SH-SY5Y (cell line): Measurements from ENCODE around the gene GADD45GIP1.

Source experiments
- GATA2 ChIP-seq: IDR thresholded peaks from 2 replicates; pipeline ENCODE4 v1.6.1; 2011; ENCODE audit warnings: mild to moderate bottlenecking, low read depth, low read length
- GATA3 ChIP-seq: IDR thresholded peaks from 2 replicates; pipeline ENCODE4 v1.6.1; 2011; ENCODE audit warnings: low read depth, mild to moderate bottlenecking, low read length, moderate library complexity

Gene GADD45GIP1

GRCh38 chr19:12995596-12996405, 38.8 kb upstream of the GADD45GIP1 start:
- TF ChIP-seq GATA2 (no peak), GATA3 (no peak)

DNA sequence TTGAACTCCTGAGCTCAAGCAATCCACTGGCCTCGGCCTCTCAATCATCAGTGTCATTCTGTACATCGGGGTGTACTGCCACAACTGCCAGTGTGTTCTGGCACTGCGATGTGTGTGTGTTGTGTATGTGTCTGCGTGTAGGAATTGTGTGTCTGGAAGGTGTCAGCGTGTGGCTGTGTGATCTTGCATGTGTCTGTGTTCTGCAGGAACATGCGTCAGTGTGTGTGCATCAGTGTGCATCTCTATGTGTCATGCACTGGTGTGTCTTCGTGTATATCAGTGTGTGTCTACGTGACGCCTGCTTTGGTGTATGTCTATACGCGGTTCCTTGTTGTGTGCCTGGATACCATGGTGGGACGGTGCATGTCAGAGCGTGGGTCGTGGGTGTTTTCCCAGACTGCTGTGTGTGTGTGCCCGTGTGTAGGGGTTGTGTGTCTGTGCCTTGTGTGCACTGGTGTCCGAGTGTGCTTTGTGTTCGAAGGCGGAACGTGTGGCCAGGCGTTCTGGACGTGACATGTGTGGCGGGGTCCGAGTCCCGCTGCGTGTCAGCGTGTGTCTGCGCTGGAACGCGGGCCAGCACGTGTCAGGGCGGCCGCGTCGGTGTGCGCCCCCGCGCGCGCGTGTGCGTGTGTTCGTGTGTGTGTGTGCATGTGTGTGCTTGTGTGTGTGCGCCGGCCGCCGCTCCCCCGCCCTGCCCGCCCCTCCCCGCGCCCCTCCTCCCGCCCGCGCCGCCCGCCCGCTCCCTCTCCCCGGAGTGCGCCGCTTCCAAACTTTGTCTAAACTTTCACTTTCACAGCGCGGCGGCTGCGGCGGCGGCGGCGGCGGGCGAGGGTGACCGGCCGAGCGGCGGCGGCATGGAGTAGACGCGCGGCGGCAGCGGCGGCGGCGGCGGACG, 37.9 kb upstream of the GADD45GIP1 start, which contains the start of gene NFIX:
NFIX (plus strand) TSS at position 775 of the 895 bp plus-strand sequence. CDS start 363 bp downstream, outside the sequence.
- no peak for TF ChIP-seq GATA2
- TF ChIP-seq GATA3: no peak

DNA sequence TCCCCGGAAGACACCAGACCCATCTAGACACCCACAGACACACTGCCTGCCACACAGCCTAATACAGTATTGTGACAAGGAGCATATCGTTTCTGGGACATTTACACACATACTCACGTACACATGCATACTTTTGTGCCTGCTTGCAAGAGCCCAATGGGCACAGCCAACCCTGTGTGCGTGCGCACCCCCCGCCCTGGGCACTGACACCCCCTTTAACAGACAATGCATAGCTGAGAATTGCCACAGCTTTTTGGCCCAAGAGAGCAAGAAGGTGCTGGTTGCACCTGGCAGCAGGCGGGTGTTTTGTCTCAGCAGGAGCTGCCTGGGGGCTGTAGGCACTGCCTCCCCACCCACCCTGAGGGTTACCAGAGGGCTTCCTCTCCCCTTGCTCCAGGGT, 36.5 kb upstream of the GADD45GIP1 start:
- no peak for TF ChIP-seq GATA3
- TF ChIP-seq GATA2: no peak

DNA sequence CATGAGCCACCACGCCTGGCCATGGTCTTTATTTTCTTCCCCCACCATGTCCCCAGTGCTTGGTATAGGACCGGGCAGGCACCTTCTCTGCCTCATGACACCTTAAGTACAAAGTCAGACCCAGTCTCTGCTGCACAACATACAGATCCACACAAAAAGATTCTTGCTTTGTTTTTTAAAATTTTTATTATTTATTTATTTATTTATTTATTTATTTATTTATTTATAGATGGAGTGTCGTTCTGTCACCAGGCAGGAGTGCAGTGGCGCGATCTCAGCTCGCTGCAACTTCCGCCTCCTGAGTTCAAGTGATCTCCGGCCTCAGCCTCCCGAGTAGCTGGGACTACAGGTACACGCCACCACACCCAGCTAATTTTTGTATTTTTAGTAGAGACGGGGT, 35.7 kb upstream of the GADD45GIP1 start:
- TF ChIP-seq GATA3 (no peak), GATA2 (no peak)

DNA sequence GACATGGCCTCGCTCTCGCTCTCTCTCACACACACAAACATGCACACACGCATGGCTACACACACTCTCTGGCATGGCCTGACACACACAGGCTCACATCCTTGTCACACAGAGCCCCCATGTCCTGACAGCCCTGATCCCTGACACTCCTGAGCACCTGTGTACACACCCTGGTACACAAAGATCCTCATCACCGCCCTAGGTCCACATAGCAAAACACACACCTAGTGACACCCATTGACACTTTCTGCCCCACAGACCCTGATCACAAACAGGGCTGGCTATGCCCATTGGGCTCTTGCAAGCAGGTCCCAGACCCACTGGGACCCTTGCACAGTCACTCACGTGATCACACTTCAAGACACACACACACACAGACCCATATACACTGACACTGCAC, 34.3 kb upstream of the GADD45GIP1 start:
- TF ChIP-seq GATA3 (no peak), GATA2 (no peak)

GRCh38 chr19:12990853-12991252, 33.8 kb upstream of the GADD45GIP1 start:
- TF ChIP-seq GATA3 (no peak), GATA2 (no peak)

DNA sequence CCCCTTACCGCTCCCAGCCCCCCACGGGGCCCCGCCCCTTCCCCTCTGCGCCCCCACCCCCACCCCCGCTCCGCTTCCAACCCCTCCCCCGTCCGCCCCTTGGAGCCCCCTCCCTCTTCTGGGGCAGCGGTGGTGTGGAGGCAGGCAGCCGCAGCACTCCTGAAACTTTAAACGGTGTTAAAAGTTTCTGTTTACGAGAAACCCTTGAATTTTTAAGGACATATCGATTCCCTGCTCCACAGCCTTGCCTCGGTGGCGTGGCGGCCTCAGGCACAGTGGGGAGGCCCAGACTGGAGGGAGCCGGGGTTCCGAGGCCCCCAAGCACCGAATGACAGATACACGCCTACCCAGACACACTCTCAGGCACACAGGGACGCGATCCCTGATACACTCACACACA, 33.4 kb upstream of the GADD45GIP1 start:
- TF ChIP-seq GATA2 (no peak), GATA3 (no peak)

DNA sequence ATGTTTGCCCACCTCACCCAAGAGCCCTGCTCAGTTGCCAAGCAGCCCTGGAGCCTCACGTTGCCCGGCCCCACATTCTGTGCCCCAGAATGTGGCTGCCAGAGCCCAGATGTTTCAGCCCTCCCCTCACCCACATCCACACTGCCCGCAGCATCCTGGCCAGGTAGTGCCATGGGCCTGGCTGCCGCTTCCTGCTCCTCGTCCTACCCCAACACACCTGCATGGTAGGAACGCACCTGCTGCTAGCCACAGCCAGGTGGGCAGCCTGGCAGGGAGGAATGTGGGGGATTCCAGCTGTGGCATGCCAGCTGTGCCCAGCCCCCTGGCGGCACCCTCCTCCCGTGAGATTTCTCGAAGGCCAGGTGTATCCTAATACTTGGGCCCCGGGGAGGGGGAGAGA, 30.8 kb upstream of the GADD45GIP1 start:
- TF ChIP-seq GATA2 (no peak), GATA3 (no peak)

- TF ChIP-seq GATA3 (no peak), GATA2 (no peak)
Measured at GRCh38 chr19:12987190-12987589, 30.2 kb upstream of the GADD45GIP1 start.

DNA sequence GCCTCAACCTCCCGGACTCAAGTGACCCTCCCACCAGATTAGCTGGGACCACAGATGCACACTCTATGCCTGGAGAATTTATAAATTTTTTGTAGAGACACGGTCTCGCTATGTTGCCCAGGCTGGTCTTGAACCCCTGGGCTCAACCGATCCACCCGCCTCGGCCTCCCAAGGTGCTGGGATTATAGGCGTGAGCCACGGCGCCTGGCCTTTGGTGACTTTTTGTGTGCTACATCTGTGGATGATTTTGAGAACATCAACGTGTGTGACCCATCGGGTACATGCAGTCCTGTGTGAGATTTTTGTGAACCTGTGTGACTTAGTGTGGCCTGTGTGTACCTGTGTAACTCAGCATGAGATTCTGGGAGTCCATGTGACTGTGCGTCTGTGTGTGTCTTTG, 29.7 kb upstream of the GADD45GIP1 start:
- TF ChIP-seq GATA2: no peak
- TF ChIP-seq GATA3: no peak

DNA sequence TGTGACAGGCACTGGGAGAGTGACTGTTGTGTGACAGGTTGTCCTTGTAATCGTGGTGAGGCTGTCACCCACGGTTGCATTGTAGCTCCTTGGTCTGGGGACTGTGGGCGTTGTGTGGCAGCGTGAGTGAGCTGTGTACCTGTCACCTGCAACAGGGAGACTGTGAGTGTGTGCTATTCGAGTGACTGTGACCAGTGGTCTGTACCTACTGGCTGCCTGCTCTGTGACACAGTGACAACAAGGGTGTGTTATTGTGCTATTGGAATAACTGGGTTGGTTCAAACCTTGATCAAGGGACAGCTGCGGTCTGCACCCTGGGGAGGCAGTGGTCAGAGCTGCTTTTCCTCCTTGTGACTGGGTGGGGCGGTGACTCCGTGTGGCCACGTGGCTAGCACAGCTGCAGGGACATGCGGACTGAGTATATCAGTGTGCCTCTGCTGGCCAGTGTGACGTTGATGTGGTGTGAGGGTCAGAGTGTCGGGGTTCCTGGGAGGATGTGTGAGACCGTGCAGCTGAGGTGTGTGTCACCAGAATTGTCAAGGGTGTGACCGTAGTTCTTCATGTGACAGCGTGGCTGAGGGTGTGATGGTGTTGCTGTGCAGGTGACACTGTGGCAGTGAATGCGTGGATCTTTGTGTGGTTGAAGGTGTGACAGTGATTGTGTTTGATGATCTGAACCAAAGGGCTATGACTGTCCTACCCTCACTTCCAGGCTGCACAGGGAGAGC, 28.2 kb upstream of the GADD45GIP1 start:
- TF ChIP-seq GATA3 (no peak), GATA2 (no peak)

GRCh38 chr19:12984683-12985048, 27.6 kb upstream of the GADD45GIP1 start:
- TF ChIP-seq GATA2: no peak
- TF ChIP-seq GATA3: no peak

- TF ChIP-seq GATA2: no peak
- no peak for TF ChIP-seq GATA3
Measured at GRCh38 chr19:12984143-12984627, 27.2 kb upstream of the GADD45GIP1 start.
